ENCODE measurements around the gene LPIN1. TPM values are rescaled to one million over a fixed set of nuclear protein-coding genes. Genes with fewer than 3 reads are reported as not detected.

The LPIN1 gene
- polyA plus RNA-seq, 2 donors, result 25.5 to 65.4 TPM

- H3K9me3 ChIP-seq (ENCODE audit: control insufficient read depth in 2 of 2, insufficient read depth in 1 of 2, low read depth in 1 of 2, low read length in 1 of 2), result no peaks in the 10 kb centered on the region
- H3K36me3 ChIP-seq (ENCODE audit: control insufficient read depth in 2 of 2, insufficient read depth in 2 of 2, low read length in 1 of 2), result peaks cover 10 to 35% of the 10 kb centered on the region in 2 donors
- H3K4me3 ChIP-seq (ENCODE audit: low read depth in 1 of 2, low read length in 2 of 2), result no peak overlapping the region
- H3K27ac ChIP-seq (ENCODE audit: low read depth in 2 of 2, low read length in 1 of 2), result no peak overlapping the region
- H3K4me1 ChIP-seq (ENCODE audit: control insufficient read depth in 2 of 2, insufficient read depth in 2 of 2, low read length in 1 of 2), result peaks cover 2% of the 10 kb centered on the region in 2 donors
- H3K27me3 ChIP-seq (ENCODE audit: control insufficient read depth in 1 of 2, insufficient read depth in 2 of 2, low read length in 2 of 2), result no peaks in the 10 kb centered on the region
- WGBS, 2 donors, result 86 to 90% methylated on average over 7 of the region's 7 CpGs
These were observed 21.3 kb downstream of the LPIN1 start for GRCh38 chr2:11767779-11768178.

DNA sequence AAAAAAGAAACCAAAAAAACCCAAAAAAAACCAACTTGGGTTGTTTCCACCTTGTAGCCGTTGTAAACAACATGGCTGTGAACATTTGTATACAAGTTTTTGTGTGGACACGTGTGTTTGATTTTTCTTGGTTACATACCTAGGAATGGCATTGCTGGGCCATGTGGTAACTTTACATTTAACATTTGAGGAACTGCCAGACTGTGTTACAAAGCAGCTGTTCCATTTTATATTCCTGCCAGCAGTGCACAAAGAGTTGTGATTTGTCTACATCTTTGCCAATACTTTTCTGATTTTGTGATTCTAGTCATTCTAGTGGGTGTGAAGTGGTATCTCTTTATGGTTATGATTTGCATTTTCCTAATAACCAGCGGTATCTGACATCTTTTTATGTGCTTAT, 22.5 kb downstream of the LPIN1 start:
- H3K4me3 ChIP-seq (ENCODE audit: low read depth in 1 of 2, low read length in 2 of 2), result no peak overlapping the region
- no peak overlapping the region for H3K27ac ChIP-seq (ENCODE audit: low read depth in 2 of 2, low read length in 1 of 2)
- no peaks in the 10 kb centered on the region for H3K27me3 ChIP-seq (ENCODE audit: control insufficient read depth in 1 of 2, insufficient read depth in 2 of 2, low read length in 2 of 2)
- peaks cover 10 to 31% of the 10 kb centered on the region in 2 donors for H3K36me3 ChIP-seq (ENCODE audit: control insufficient read depth in 2 of 2, insufficient read depth in 2 of 2, low read length in 1 of 2)
- H3K9me3 ChIP-seq (ENCODE audit: control insufficient read depth in 2 of 2, insufficient read depth in 1 of 2, low read depth in 1 of 2, low read length in 1 of 2), result no peaks in the 10 kb centered on the region
- WGBS, 2 donors, result 69 to 82% methylated on average over 3 of the region's 3 CpGs
- peaks cover 0 to 2% of the 10 kb centered on the region in 2 donors for H3K4me1 ChIP-seq (ENCODE audit: control insufficient read depth in 2 of 2, insufficient read depth in 2 of 2, low read length in 1 of 2)

DNA sequence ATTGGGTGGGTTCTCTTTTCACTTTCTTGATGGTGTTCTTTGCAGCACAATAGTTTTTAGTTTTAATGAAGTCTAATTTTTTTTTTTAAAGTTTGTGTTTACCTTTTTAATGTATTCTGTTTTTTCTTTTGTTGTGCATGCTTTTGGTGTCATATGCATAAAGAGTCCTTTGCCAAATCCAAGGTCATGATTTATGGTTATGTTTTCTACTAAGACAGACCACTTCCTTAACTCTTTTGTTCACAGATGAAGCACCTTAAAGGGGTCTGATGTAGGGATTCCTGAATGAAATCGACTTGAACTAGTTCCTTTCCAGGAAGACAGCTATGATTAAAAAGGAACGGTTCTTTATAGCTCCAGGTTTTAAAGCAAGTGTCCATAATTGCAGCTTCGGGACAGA, 23.1 kb downstream of the LPIN1 start:
- Histone ChIP-seq H3K27ac (ENCODE audit: low read depth in 2 of 2, low read length in 1 of 2) (no peak overlapping the region), H3K4me1 (ENCODE audit: control insufficient read depth in 2 of 2, insufficient read depth in 2 of 2, low read length in 1 of 2) (peaks cover 0 to 2% of the 10 kb centered on the region in 2 donors)

GRCh38 chr2:11770531-11771188, 24.2 kb downstream of the LPIN1 start:
- H3K4me3 ChIP-seq (ENCODE audit: low read depth in 1 of 2, low read length in 2 of 2), result no peak overlapping the region
- WGBS, 2 donors, result 83 to 89% methylated on average over 6 of the region's 6 CpGs
- H3K9me3 ChIP-seq (ENCODE audit: control insufficient read depth in 2 of 2, insufficient read depth in 1 of 2, low read depth in 1 of 2, low read length in 1 of 2), result no peaks in the 10 kb centered on the region
- H3K27ac ChIP-seq (ENCODE audit: low read depth in 2 of 2, low read length in 1 of 2), result no peak overlapping the region
- H3K27me3 ChIP-seq (ENCODE audit: control insufficient read depth in 1 of 2, insufficient read depth in 2 of 2, low read length in 2 of 2), result no peaks in the 10 kb centered on the region
- H3K36me3 ChIP-seq (ENCODE audit: control insufficient read depth in 2 of 2, insufficient read depth in 2 of 2, low read length in 1 of 2), result peaks cover 7 to 30% of the 10 kb centered on the region in 2 donors
- no peaks in the 10 kb centered on the region for H3K4me1 ChIP-seq (ENCODE audit: control insufficient read depth in 2 of 2, insufficient read depth in 2 of 2, low read length in 1 of 2)

More for the DNA sequence above, 23.1 kb downstream of the LPIN1 start:
- Histone ChIP-seq H3K27me3 (ENCODE audit: control insufficient read depth in 1 of 2, insufficient read depth in 2 of 2, low read length in 2 of 2) (no peaks in the 10 kb centered on the region), H3K36me3 (ENCODE audit: control insufficient read depth in 2 of 2, insufficient read depth in 2 of 2, low read length in 1 of 2) (peaks cover 10 to 33% of the 10 kb centered on the region in 2 donors), H3K9me3 (ENCODE audit: control insufficient read depth in 2 of 2, insufficient read depth in 1 of 2, low read depth in 1 of 2, low read length in 1 of 2) (no peaks in the 10 kb centered on the region), H3K4me3 (ENCODE audit: low read depth in 1 of 2, low read length in 2 of 2) (no peak overlapping the region)
- WGBS, 2 donors, result 63 to 67% methylated on average over 3 of the region's 3 CpGs

DNA sequence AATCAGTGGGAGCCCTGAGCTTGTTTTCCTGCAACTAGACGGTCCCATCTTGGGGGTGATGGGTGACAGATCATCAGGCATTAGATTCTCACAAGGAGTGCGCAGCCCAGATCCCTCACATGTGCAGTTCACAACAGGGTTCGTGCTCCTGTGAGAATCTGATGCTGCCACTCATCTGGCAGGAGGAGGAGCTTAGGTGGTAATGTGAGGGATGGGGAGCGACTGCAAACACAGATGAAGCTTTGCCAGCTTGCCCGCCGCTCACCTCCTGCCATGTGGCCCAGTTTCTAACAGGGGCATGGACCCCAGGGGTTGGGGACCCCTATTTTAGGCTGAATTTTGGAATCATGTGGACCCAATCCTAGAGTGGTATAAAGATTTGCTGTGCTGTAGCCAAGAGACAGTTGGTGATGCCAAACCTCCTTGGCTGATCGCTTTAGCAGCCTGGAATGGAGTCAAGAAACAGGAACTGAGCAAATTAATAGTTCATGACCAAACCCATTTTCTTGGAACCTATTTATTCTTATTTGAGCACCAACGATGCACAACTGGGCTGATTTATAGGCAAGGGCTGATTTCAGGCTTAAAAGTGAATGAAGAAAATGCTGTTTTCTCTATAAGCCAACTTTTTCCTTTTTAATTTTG, 25.7 kb downstream of the LPIN1 start:
- Histone ChIP-seq H3K27ac (ENCODE audit: low read depth in 2 of 2, low read length in 1 of 2) (no peak overlapping the region), H3K36me3 (ENCODE audit: control insufficient read depth in 2 of 2, insufficient read depth in 2 of 2, low read length in 1 of 2) (peaks cover 5 to 21% of the 10 kb centered on the region in 2 donors), H3K9me3 (ENCODE audit: control insufficient read depth in 2 of 2, insufficient read depth in 1 of 2, low read depth in 1 of 2, low read length in 1 of 2) (no peaks in the 10 kb centered on the region), H3K4me3 (ENCODE audit: low read depth in 1 of 2, low read length in 2 of 2) (no peak overlapping the region), H3K4me1 (ENCODE audit: control insufficient read depth in 2 of 2, insufficient read depth in 2 of 2, low read length in 1 of 2) (no peaks in the 10 kb centered on the region), H3K27me3 (ENCODE audit: control insufficient read depth in 1 of 2, insufficient read depth in 2 of 2, low read length in 2 of 2) (no peaks in the 10 kb centered on the region)
- WGBS, 2 donors, result 78 to 84% methylated on average over 8 of the region's 8 CpGs

GRCh38 chr2:11773111-11773510, 26.7 kb downstream of the LPIN1 start:
- 79 to 95% methylated on average over 10 of the region's 10 CpGs for WGBS, 2 donors
- Histone ChIP-seq H3K4me3 (ENCODE audit: low read depth in 1 of 2, low read length in 2 of 2) (no peak overlapping the region), H3K36me3 (ENCODE audit: control insufficient read depth in 2 of 2, insufficient read depth in 2 of 2, low read length in 1 of 2) (peaks cover 5 to 21% of the 10 kb centered on the region in 2 donors), H3K4me1 (ENCODE audit: control insufficient read depth in 2 of 2, insufficient read depth in 2 of 2, low read length in 1 of 2) (peaks cover 0 to 3% of the 10 kb centered on the region in 2 donors), H3K27me3 (ENCODE audit: control insufficient read depth in 1 of 2, insufficient read depth in 2 of 2, low read length in 2 of 2) (no peaks in the 10 kb centered on the region), H3K27ac (ENCODE audit: low read depth in 2 of 2, low read length in 1 of 2) (no peak overlapping the region), H3K9me3 (ENCODE audit: control insufficient read depth in 2 of 2, insufficient read depth in 1 of 2, low read depth in 1 of 2, low read length in 1 of 2) (no peaks in the 10 kb centered on the region)

- H3K36me3 ChIP-seq (ENCODE audit: control insufficient read depth in 2 of 2, insufficient read depth in 2 of 2, low read length in 1 of 2), result peaks cover 5 to 22% of the 10 kb centered on the region in 2 donors
These were observed 27.5 kb downstream of the LPIN1 start for GRCh38 chr2:11773747-11774525.

GRCh38 chr2:11774600-11774999, 28.2 kb downstream of the LPIN1 start:
- Histone ChIP-seq H3K4me3 (ENCODE audit: low read depth in 1 of 2, low read length in 2 of 2) (no peak overlapping the region), H3K9me3 (ENCODE audit: control insufficient read depth in 2 of 2, insufficient read depth in 1 of 2, low read depth in 1 of 2, low read length in 1 of 2) (no peaks in the 10 kb centered on the region), H3K36me3 (ENCODE audit: control insufficient read depth in 2 of 2, insufficient read depth in 2 of 2, low read length in 1 of 2) (peaks cover 5 to 22% of the 10 kb centered on the region in 2 donors), H3K27me3 (ENCODE audit: control insufficient read depth in 1 of 2, insufficient read depth in 2 of 2, low read length in 2 of 2) (no peaks in the 10 kb centered on the region), H3K4me1 (ENCODE audit: control insufficient read depth in 2 of 2, insufficient read depth in 2 of 2, low read length in 1 of 2) (peaks cover 0 to 5% of the 10 kb centered on the region in 2 donors), H3K27ac (ENCODE audit: low read depth in 2 of 2, low read length in 1 of 2) (no peak overlapping the region)
- WGBS, 2 donors, result 88 to 93% methylated on average over 7 of the region's 7 CpGs

More at GRCh38 chr2:11773747-11774525, 27.5 kb downstream of the LPIN1 start:
- 76 to 78% methylated on average over 7 of the region's 7 CpGs for WGBS, 2 donors
- Histone ChIP-seq H3K27ac (ENCODE audit: low read depth in 2 of 2, low read length in 1 of 2) (no peak overlapping the region), H3K27me3 (ENCODE audit: control insufficient read depth in 1 of 2, insufficient read depth in 2 of 2, low read length in 2 of 2) (no peaks in the 10 kb centered on the region), H3K9me3 (ENCODE audit: control insufficient read depth in 2 of 2, insufficient read depth in 1 of 2, low read depth in 1 of 2, low read length in 1 of 2) (no peaks in the 10 kb centered on the region), H3K4me1 (ENCODE audit: control insufficient read depth in 2 of 2, insufficient read depth in 2 of 2, low read length in 1 of 2) (peaks cover 0 to 5% of the 10 kb centered on the region in 2 donors), H3K4me3 (ENCODE audit: low read depth in 1 of 2, low read length in 2 of 2) (no peak overlapping the region)

DNA sequence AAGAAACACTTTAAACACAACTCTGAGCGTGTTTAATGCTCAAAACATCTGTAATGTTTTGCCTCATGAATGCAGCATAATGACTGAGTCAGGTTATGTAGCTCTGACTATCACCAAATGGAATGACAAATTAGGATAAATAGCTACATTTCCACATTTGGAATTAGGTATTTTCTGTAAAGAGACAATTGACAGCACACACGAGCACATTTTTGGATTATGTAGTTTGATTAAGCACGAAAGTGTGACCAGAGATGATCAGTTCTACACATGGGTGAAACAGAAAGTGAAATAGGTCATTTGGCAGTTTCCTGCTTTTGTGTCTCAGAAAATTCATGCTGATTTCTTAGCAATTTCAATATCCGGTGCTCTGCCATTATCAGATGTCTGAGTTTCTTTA, 29.0 kb downstream of the LPIN1 start:
- Histone ChIP-seq H3K27ac (ENCODE audit: low read depth in 2 of 2, low read length in 1 of 2) (no peak overlapping the region), H3K4me1 (ENCODE audit: control insufficient read depth in 2 of 2, insufficient read depth in 2 of 2, low read length in 1 of 2) (peaks cover 0 to 5% of the 10 kb centered on the region in 2 donors), H3K36me3 (ENCODE audit: control insufficient read depth in 2 of 2, insufficient read depth in 2 of 2, low read length in 1 of 2) (peaks cover 5 to 15% of the 10 kb centered on the region in 2 donors), H3K4me3 (ENCODE audit: low read depth in 1 of 2, low read length in 2 of 2) (no peak overlapping the region), H3K9me3 (ENCODE audit: control insufficient read depth in 2 of 2, insufficient read depth in 1 of 2, low read depth in 1 of 2, low read length in 1 of 2) (no peaks in the 10 kb centered on the region), H3K27me3 (ENCODE audit: control insufficient read depth in 1 of 2, insufficient read depth in 2 of 2, low read length in 2 of 2) (no peaks in the 10 kb centered on the region)
- WGBS, 2 donors, result 53 to 56% methylated on average over 4 of the region's 4 CpGs

Data from esophagus (tissue), 2 donors.